Brain pericyte (primary cell): ENCODE data around the gene VCL.

Source experiments
- DNase-seq: peaks from one replicate; pipeline ENCODE4 v3.0.0-alpha.2; 2012; ENCODE audit warnings: low read depth, low spot score

VCL gene

GRCh38 chr10:74072503-74072902 lies 74.6 kb downstream of the VCL start:
- DNase-seq: no peak

GRCh38 chr10:74075906-74076305 lies 78.0 kb downstream of the VCL start:
- DNase-seq: no peak

GRCh38 chr10:74076961-74077360 lies 79.0 kb downstream of the VCL start:
- DNase-seq: no peak

- DNase-seq: no peak
Observed at GRCh38 chr10:74077416-74077815, 79.5 kb downstream of the VCL start.

- DNase-seq: no peak
Observed at GRCh38 chr10:74078037-74078436, 80.1 kb downstream of the VCL start.

- no peak for DNase-seq
Observed at GRCh38 chr10:74079028-74079935, 81.4 kb downstream of the VCL start.

GRCh38 chr10:74079936-74080590 lies 82.1 kb downstream of the VCL start:
- DNase-seq: no peak

- no peak for DNase-seq
Observed at GRCh38 chr10:74081192-74081803, 83.4 kb downstream of the VCL start.

GRCh38 chr10:74081941-74082718 lies 84.2 kb downstream of the VCL start:
- DNase-seq: no peak

- no peak for DNase-seq
Observed at GRCh38 chr10:74083304-74083703, 85.4 kb downstream of the VCL start.

- DNase-seq: no peak
Observed at GRCh38 chr10:74084955-74085354, 87.0 kb downstream of the VCL start.

GRCh38 chr10:74086317-74086716 lies 88.4 kb downstream of the VCL start:
- DNase-seq: no peak

- DNase-seq: no peak
Observed at GRCh38 chr10:74088722-74089121, 90.8 kb downstream of the VCL start.

GRCh38 chr10:74092372-74092771 lies 94.5 kb downstream of the VCL start:
- DNase-seq: no peak

- DNase-seq: no peak
Observed at GRCh38 chr10:74093530-74094164, 95.7 kb downstream of the VCL start.

GRCh38 chr10:74094231-74094630 lies 96.3 kb downstream of the VCL start:
- DNase-seq: no peak

- no peak for DNase-seq
Observed at GRCh38 chr10:74096777-74097176, 98.9 kb downstream of the VCL start.

- no peak for DNase-seq
Observed at GRCh38 chr10:74097776-74098175, 99.9 kb downstream of the VCL start.

- no peak for DNase-seq
Observed at GRCh38 chr10:74099420-74099819, 101.5 kb downstream of the VCL start.

GRCh38 chr10:74099836-74100235 lies 101.9 kb downstream of the VCL start:
- DNase-seq: no peak

- no peak for DNase-seq
Observed at GRCh38 chr10:74103560-74104258, 105.8 kb downstream of the VCL start.
